ENCODE results near the gene ZNF830. TPM values are rescaled to one million over a fixed set of nuclear protein-coding genes. Genes with fewer than 3 reads are reported as not detected.

The ZNF830 gene
- total and polyA plus RNA-seq, 10 of the 15 experiments (the other 5 are each of a cell fraction or from before 2014, with no cell fraction given), result 9.7 to 18.5 (median 15.1) TPM

DNA sequence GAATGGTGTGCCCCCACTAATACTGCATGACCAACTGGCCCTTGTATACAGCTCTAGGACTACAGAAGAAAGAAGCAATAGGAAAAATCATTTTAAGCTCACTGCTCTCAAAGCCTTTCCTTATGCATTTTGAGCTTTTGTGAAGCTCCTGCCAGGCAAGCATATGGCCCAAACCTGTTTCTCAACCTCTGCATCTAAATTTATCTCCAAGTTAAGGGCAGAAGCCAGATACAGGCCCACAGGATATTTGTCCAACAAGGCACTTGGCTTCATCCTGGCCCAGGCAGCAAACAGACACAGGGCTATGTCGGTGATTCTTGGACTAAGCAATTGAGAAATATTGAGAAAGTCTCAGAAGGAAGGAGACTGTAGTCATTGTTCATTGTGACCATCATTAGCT, 44.0 kb upstream of the ZNF830 start (continued):
- TF ChIP-seq, protein P1, sequence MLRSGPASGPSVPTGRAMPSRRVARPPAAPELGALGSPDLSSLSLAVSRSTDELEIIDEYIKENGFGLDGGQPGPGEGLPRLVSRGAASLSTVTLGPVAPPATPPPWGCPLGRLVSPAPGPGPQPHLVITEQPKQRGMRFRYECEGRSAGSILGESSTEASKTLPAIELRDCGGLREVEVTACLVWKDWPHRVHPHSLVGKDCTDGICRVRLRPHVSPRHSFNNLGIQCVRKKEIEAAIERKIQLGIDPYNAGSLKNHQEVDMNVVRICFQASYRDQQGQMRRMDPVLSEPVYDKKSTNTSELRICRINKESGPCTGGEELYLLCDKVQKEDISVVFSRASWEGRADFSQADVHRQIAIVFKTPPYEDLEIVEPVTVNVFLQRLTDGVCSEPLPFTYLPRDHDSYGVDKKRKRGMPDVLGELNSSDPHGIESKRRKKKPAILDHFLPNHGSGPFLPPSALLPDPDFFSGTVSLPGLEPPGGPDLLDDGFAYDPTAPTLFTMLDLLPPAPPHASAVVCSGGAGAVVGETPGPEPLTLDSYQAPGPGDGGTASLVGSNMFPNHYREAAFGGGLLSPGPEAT (IDR thresholded peaks at IDR 0.05; ENCODE audit: low read depth), result no peak

GRCh38 chr17:34920676-34921075, 40.7 kb upstream of the ZNF830 start:
- Histone ChIP-seq H3K9ac (ENCODE audit: control insufficient read depth, insufficient read depth, low read length) (no peak overlapping the region), H3K36me3 (ENCODE audit: control insufficient read depth in 2 of 2, insufficient read depth in 2 of 2, low read length in 1 of 2) (no peaks in the 10 kb centered on the region), H4K20me1 (ENCODE audit: control insufficient read depth, insufficient read depth) (no peaks in the 10 kb centered on the region), H2AFZ (ENCODE audit: control insufficient read depth, low read depth, low read length) (no peak overlapping the region), H3K4me2 (ENCODE audit: control insufficient read depth, insufficient read depth) (no peak overlapping the region), H3K4me3 (no peak overlapping the region), H3K79me2 (ENCODE audit: control insufficient read depth, insufficient read depth, low read length) (no peaks in the 10 kb centered on the region), H3K9me3 (replicated peaks; ENCODE audit: control insufficient read depth, insufficient read depth, low read length) (no peaks in the 10 kb centered on the region), H3K27ac (ENCODE audit: control insufficient read depth, insufficient read depth) (no peak overlapping the region), H3K27me3 (replicated peaks in 1 of 2; ENCODE audit: control insufficient read depth in 2 of 2, insufficient read depth in 2 of 2, low read length in 1 of 2) (no peaks in the 10 kb centered on the region), H3K4me1 (ENCODE audit: control insufficient read depth, insufficient read depth, low read length) (no peaks in the 10 kb centered on the region)
- ChIA-PET SMC1A (ENCODE audit: uncharacterized antibody, unreplicated experiment) (no interaction called here), CTCF (no interaction called here), RAD21 (ENCODE audit: unreplicated experiment) (no interaction called here), POLR2A (no interaction called here)
- BruUV-seq (replicated peaks), result no TSS peak
- in situ Hi-C loops (cut with MboI), result no loop called here
- TF ChIP-seq NBN (IDR thresholded peaks at IDR 0.05) (no peak), ZBED1 (IDR thresholded peaks at IDR 0.05; ENCODE audit: borderline replicate concordance) (no peak), NR2F1 (conservative IDR thresholded peaks at IDR 0.05) (no peak), SIX5 (IDR thresholded peaks at IDR 0.05; ENCODE audit: low read depth, low read length, severe bottlenecking) (no peak), SREBF1 (IDR thresholded peaks at IDR 0.05; ENCODE audit: low read length) (no peak)
- 30% methylated on average over 4 of the region's 4 CpGs for WGBS (ENCODE audit: insufficient coverage, insufficient replicate concordance, low lambda C conversion rate, missing lambda C conversion rate)
- no peak for DNase-seq (ENCODE audit: low read depth, low spot score)
- no peak for FAIRE-seq
- ATAC-seq, result no peak
- intact Hi-C loops (cut with micrococcal nuclease; ENCODE audit: unreplicated experiment), result no loop called here

DNA sequence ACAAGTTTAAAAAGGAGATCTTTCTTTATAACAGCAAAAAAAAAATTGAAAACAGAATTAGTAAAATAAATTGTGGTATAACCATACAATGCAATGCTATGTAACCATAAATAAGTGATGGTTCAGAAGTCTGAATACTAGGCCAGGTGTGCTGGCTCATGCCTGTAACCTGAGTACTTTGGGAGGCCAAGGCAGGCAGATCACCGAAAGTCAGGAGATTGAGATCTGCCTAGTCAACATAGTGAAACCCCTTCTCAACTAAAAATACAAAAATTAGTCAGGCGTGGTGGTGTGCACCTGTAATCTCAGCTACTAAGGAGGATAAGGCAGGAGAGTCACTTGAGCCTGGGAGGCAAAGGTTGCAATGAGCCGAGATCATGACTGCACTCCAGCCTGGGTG, 34.7 kb upstream of the ZNF830 start:
- Histone ChIP-seq H3K27me3 (replicated peaks in 1 of 2; ENCODE audit: control insufficient read depth in 2 of 2, insufficient read depth in 2 of 2, low read length in 1 of 2) (no peaks in the 10 kb centered on the region), H2AFZ (ENCODE audit: control insufficient read depth, low read depth, low read length) (no peak overlapping the region), H3K4me3 (no peak overlapping the region), H3K36me3 (ENCODE audit: control insufficient read depth in 2 of 2, insufficient read depth in 2 of 2, low read length in 1 of 2) (no peaks in the 10 kb centered on the region), H3K9me3 (replicated peaks; ENCODE audit: control insufficient read depth, insufficient read depth, low read length) (no peaks in the 10 kb centered on the region), H3K9ac (ENCODE audit: control insufficient read depth, insufficient read depth, low read length) (no peak overlapping the region), H3K79me2 (ENCODE audit: control insufficient read depth, insufficient read depth, low read length) (no peaks in the 10 kb centered on the region), H3K27ac (ENCODE audit: control insufficient read depth, insufficient read depth) (no peak overlapping the region), H3K4me1 (ENCODE audit: control insufficient read depth, insufficient read depth, low read length) (no peaks in the 10 kb centered on the region), H3K4me2 (ENCODE audit: control insufficient read depth, insufficient read depth) (no peak overlapping the region), H4K20me1 (ENCODE audit: control insufficient read depth, insufficient read depth) (no peaks in the 10 kb centered on the region)
- 66% methylated on average over 3 of the region's 3 CpGs for WGBS (ENCODE audit: insufficient coverage, insufficient replicate concordance, low lambda C conversion rate, missing lambda C conversion rate)
- DNase-seq (ENCODE audit: low read depth, low spot score), result no peak
- intact Hi-C loops (cut with micrococcal nuclease; ENCODE audit: unreplicated experiment), result no loop called here
- no TSS peak for BruUV-seq (replicated peaks)
- in situ Hi-C loops (cut with MboI), result no loop called here
- POLR2A ChIA-PET, result no interaction called here
- SMC1A ChIA-PET (ENCODE audit: uncharacterized antibody, unreplicated experiment), result no interaction called here
- TF ChIP-seq STAT3 (IDR thresholded peaks at IDR 0.05; ENCODE audit: low read depth, low read length) (no peak), SUPT20H (IDR thresholded peaks at IDR 0.05; ENCODE audit: borderline replicate concordance, control insufficient read depth, low read depth, low read length) (no peak)
- FAIRE-seq, result no peak
- RAD21 ChIA-PET (ENCODE audit: unreplicated experiment), result no interaction called here
- no peak for ATAC-seq
- CTCF ChIA-PET, result no interaction called here
